GM19395 (cell line): ENCODE data around the gene MAG.

Source experiments
- ATAC-seq: cut with Tn5 transposase; IDR thresholded peaks from one replicate; pipeline ENCODE4 v1.9.1; 2021; ENCODE audit warnings: mild to moderate bottlenecking, moderate library complexity; ENCODE audit not compliant: unreplicated experiment

Gene MAG

DNA sequence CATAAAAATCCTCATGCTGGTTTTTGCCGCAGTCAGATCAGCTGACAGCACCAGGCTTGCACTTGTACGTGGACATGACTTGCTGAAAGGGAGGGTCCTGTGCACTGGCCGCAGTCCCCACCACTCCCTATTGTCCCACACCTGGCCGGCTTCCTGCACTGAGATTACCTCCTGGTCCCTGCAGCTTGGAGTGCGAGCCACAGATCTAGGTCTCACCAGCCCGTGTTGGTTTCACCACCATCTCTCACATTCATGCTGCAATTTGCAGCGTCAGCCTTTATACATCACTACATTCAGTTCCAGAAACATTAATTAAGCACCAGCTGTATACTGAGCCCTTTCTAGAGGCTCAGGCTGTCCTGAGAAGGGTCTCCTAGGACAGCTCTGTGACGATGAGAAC is 22.1 kb downstream of the MAG start:
- no peak for ATAC-seq

- ATAC-seq: no peak
These were observed 23.0 kb downstream of the MAG start for GRCh38 chr19:35314858-35315470.

GRCh38 chr19:35315883-35316282 is 23.9 kb downstream of the MAG start:
- ATAC-seq: no peak

GRCh38 chr19:35316560-35316959 is 24.6 kb downstream of the MAG start:
- ATAC-seq: no peak

- ATAC-seq: no peak
These were observed 25.6 kb downstream of the MAG start for GRCh38 chr19:35317464-35318043.

- no peak for ATAC-seq
These were observed 26.9 kb downstream of the MAG start for GRCh38 chr19:35318679-35319448.

- ATAC-seq: no peak
These were observed 28.2 kb downstream of the MAG start for GRCh38 chr19:35320065-35320713.

DNA sequence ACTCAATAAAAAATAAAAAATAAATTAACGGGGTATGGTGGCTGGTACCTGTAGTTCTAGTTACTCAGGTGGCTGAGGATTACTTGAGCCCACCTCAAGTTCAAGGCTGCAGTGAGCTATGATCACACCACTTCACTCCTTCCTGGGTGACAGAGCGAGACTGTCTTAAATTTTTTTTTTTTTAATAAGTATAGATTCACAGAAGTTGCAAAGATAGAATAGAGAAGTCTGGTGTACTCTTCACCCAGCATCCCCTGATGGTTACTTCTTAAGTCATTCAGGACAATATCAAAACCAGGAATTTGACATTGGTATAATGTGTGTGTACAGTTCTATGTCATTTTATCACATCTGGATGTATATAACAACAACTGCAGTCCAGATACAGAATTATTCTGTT is 29.3 kb downstream of the MAG start:
- ATAC-seq: no peak

GRCh38 chr19:35322014-35322413 is 30.1 kb downstream of the MAG start:
- no peak for ATAC-seq

GRCh38 chr19:35327642-35328041 is 35.7 kb downstream of the MAG start:
- ATAC-seq: no peak

- peak; percentile 43 for ATAC-seq
These were observed 36.9 kb downstream of the MAG start, which contains the start of gene CD22 for GRCh38 chr19:35328851-35329285. TSS of gene CD22 (plus strand) at chr19:35329187. CDS start at chr19:35332041, 2,854 bp downstream.

DNA sequence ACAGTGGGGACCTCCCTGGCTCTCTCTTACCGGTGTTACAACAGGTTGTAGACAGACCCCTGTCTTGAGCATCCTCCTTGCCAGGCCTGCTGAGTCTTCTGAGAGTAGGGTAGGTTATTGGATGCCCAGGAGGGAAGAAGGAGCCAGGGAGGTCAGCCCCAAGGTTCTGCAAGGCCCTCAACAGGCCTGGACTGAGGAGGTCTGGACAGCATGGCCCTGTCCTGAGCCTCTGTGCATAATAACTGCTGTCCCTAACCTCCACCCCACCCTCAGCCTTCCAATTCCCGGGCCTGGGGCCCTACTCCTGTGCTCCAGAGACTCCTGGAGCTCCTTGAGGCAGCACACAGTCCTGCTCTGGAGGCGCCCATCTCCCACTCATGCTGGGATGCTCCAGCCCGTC is 37.4 kb downstream of the MAG start:
- peak; percentile 17 for ATAC-seq

GRCh38 chr19:35330475-35330874 is 38.5 kb downstream of the MAG start:
- peak; percentile 57 for ATAC-seq

- no peak for ATAC-seq
These were observed 39.7 kb downstream of the MAG start for GRCh38 chr19:35331551-35332214.

DNA sequence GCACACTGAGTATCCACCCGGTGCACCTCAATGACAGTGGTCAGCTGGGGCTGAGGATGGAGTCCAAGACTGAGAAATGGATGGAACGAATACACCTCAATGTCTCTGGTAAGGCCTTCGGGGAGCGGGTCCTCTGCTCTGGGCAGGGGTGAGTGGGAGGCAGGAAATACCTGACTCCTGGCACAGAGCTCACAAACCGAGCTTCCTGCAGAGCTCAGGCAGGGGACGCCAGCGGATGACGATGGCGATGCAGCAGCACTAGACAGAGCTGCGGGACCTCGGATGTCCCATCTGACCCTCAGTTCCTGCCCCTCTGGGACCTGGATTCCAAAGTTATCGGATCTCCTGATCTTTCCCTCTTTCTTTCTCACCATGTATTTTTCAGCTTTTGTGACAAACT is 40.9 kb downstream of the MAG start:
- ATAC-seq: no peak

DNA sequence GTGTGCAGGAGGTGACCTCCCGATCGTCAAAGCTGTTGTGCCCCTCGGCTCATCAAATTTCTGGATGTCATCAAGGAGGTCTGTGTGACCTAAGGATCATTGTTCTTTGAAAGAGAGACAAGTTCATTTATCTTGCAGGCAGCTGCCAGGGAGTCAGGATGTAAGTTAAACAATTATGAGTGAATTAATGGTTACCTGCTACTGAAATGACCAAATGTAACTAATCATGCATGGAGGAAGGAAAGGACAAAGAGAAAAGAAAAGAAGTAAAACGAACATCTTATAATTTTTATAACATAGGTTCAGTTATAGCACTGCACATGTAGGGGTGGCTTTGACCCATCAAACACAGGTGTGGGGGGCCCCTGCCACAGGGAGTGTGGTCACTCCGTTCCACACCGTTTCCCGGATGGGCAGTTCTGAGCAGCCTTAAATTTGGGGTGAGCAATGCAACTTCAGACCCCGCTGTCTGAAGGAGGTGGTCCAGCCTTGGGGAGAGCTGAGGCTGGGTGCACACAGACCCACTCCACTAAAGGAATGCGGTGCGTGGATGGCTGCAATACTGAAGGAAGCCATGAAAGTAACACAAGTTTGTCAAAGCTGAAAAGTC is 42.3 kb downstream of the MAG start:
- no peak for ATAC-seq

DNA sequence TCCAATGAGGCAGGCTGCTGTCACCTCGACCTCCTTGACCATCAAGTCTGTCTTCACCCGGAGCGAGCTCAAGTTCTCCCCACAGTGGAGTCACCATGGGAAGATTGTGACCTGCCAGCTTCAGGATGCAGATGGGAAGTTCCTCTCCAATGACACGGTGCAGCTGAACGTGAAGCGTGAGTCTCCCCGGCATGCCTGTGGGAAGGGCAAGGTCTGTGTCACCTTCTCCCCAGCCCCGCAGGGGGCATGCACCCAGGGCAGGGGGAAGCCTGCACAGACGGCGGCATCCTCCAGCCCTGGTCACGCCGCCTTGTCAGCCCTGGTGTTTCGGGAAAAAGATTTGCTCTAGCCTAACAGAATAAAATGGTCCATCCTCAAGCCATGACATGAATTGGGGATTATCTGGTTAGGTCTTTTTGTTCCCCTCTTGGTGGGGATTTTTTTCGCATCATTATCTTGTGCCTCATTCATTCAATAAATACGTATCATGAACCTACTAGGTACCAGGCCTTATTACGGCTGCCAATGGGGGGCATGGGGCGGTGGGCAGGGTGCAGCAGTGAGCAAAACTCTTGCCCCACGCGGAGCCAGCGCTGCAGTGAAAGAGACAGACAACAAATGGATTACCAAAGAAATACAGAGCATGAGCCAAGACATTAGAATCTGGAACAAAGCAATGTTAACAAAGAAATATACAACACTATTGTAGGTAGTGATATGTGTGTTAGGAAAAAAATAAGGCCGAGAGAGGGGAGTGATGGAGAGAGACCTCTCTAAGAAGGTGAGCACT is 44.4 kb downstream of the MAG start:
- ATAC-seq: no peak

DNA sequence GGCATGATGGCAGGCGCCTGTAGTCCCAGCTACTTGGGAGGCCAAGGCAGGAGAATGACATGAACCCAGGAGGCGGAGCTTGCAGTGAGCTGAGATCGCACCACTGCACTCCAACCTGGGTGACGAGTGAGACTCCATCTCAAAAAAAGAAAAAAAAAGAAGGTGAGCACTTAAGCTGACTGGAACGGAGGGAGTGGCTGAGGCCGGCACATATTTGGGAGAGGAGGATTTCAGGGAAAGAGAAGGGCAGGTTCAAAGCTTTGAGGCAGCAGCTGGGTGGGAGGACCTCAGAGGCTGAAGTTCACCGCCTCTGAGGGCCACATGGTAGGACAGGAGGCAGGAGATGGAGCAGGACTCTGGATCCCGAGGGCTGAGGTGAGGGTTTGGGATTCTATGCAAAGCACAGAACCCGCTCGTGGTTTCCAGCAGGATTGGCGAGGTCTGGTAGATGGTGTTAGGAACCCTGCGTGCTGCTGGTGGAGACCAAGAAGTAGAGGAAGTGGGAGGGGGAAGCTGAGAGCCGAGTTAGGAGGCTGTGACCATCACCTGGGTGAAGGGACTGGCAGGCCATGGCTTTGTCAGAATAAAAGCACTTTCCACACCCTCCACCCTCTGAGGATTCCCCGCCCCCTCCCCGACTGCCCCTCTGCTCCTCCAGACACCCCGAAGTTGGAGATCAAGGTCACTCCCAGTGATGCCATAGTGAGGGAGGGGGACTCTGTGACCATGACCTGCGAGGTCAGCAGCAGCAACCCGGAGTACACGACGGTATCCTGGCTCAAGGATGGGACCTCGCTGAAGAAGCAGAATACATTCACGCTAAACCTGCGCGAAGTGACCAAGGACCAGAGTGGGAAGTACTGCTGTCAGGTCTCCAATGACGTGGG is 45.4 kb downstream of the MAG start:
- no peak for ATAC-seq

- no peak for ATAC-seq
These were observed 46.0 kb downstream of the MAG start for GRCh38 chr19:35337984-35338296.
